SIG-M5 treated with dmso at 0.1 percent for 504 hours (cell line): Measurements from ENCODE around the gene USP2.
"Not testable (repeated sequence)": the region's sequence is repeated elsewhere in the genome, so short reads cannot be mapped to it uniquely, and the experiment has no call there.

Experiments
- DNase-seq: peaks from one replicate; lab custom pipeline; 2025; ENCODE audit not compliant: unreplicated experiment; lab: John Stamatoyannopoulos, UW

Gene USP2

GRCh38 chr11:119414321-119414720 is 32.8 kb upstream of the USP2 start:
- no peak for DNase-seq

GRCh38 chr11:119412072-119412471 is 30.6 kb upstream of the USP2 start:
- no peak for DNase-seq

GRCh38 chr11:119410501-119410900 is 29.0 kb upstream of the USP2 start:
- DNase-seq = no peak

- DNase-seq = no peak
These were observed 28.2 kb upstream of the USP2 start for GRCh38 chr11:119409731-119410130.

- DNase-seq = no peak
These were observed 24.5 kb upstream of the USP2 start for GRCh38 chr11:119406005-119406404.

GRCh38 chr11:119405448-119405847 is 24.0 kb upstream of the USP2 start:
- not testable (repeated sequence) for DNase-seq

- DNase-seq = no peak
These were observed 23.4 kb upstream of the USP2 start for GRCh38 chr11:119404872-119405271.

GRCh38 chr11:119403021-119403420 is 21.5 kb upstream of the USP2 start:
- DNase-seq = no peak

- DNase-seq = no peak
These were observed 21.0 kb upstream of the USP2 start for GRCh38 chr11:119402470-119402869.

- DNase-seq = no peak
These were observed 19.4 kb upstream of the USP2 start for GRCh38 chr11:119400860-119401259.

- DNase-seq = no peak
These were observed 16.2 kb upstream of the USP2 start for GRCh38 chr11:119397740-119398139.

- DNase-seq = no peak
These were observed 15.3 kb upstream of the USP2 start for GRCh38 chr11:119396835-119397234.

- no peak for DNase-seq
These were observed 9.8 kb upstream of the USP2 start for GRCh38 chr11:119391275-119391674.

- peak; percentile 9 for DNase-seq
These were observed 8.2 kb upstream of the USP2 start for GRCh38 chr11:119389611-119390254.

- no peak for DNase-seq
These were observed 6.6 kb upstream of the USP2 start for GRCh38 chr11:119388103-119388502.

GRCh38 chr11:119384332-119384731 is 2.8 kb upstream of the USP2 start:
- DNase-seq = no peak

GRCh38 chr11:119382513-119382912 is 1.0 kb upstream of the USP2 start:
- DNase-seq = not testable (repeated sequence)

- DNase-seq = no peak
These were observed 611 bp upstream of the USP2 start for GRCh38 chr11:119382101-119382500.

GRCh38 chr11:119380827-119381180 is 686 bp downstream of the USP2 start:
- DNase-seq = no peak

- DNase-seq = no peak
These were observed 1.2 kb downstream of the USP2 start for GRCh38 chr11:119380160-119380826.

GRCh38 chr11:119378851-119379465 is 2.5 kb downstream of the USP2 start:
- DNase-seq = no peak

GRCh38 chr11:119377961-119378667 is 3.4 kb downstream of the USP2 start:
- no peak for DNase-seq
